AG04450 (cell line): ENCODE data around the gene EYA3. TPM values are rescaled to one million over a fixed set of nuclear protein-coding genes. Genes with fewer than 3 reads are reported as not detected.

Source experiments
- CTCF ChIA-PET: fragments of 300-600, 350-600 bp; formaldehyde crosslinking; extraction: SDS; loops from one replicate; lab custom pipeline; 2022; ENCODE audit warnings: antibody characterized with exemption, inconsistent platforms; lab: Charles Lee
- POLR2A ChIA-PET: fragments of 350-600 bp; formaldehyde crosslinking; extraction: SDS; loops from one replicate; lab custom pipeline; 2021; ENCODE audit warnings: antibody characterized with exemption, inconsistent platforms; lab: Yijun Ruan, JAX
- DNase-seq: peaks from one replicate; pipeline ENCODE4 v3.0.0-alpha.2; 2011; ENCODE audit warnings: low read depth, low spot score
- H3K27ac ChIP-seq: one replicate; pipeline ENCODE4 v1.5.1; 2012; ENCODE audit warnings: low read depth, low read length, control low read depth
- H3K27me3 ChIP-seq: one replicate; pipeline ENCODE4 v1.6.0; 2012; ENCODE audit warnings: low read length; ENCODE audit not compliant: control insufficient read depth, insufficient read depth
- H3K4me3 ChIP-seq: 2 replicates; pipeline ENCODE4 v1.5.1; 2011; ENCODE audit warnings: mild to moderate bottlenecking, low read depth, low read length, control low read depth
- H3K9me3 ChIP-seq: 2 replicates; pipeline ENCODE4 v1.5.1; 2012; ENCODE audit warnings: low read length; ENCODE audit not compliant: control insufficient read depth, insufficient read depth
- polyA plus RNA-seq: library from polyadenylated mRNA; depleted of rRNA; stranded (reverse); fragments of >200 nt; gene quantifications from 2 replicates; pipeline ENCODE4 v1.2.3, GENCODE V29; 2011
- TF ChIP-seq, protein P1 (sequence below): IDR thresholded peaks from 2 replicates; pipeline ENCODE4 v1.5.1; 2011; ENCODE audit warnings: low read depth, low read length, control low read depth, inconsistent platforms

EYA3 gene
- polyA plus RNA-seq, 1 experiment = 17.0 TPM

DNA sequence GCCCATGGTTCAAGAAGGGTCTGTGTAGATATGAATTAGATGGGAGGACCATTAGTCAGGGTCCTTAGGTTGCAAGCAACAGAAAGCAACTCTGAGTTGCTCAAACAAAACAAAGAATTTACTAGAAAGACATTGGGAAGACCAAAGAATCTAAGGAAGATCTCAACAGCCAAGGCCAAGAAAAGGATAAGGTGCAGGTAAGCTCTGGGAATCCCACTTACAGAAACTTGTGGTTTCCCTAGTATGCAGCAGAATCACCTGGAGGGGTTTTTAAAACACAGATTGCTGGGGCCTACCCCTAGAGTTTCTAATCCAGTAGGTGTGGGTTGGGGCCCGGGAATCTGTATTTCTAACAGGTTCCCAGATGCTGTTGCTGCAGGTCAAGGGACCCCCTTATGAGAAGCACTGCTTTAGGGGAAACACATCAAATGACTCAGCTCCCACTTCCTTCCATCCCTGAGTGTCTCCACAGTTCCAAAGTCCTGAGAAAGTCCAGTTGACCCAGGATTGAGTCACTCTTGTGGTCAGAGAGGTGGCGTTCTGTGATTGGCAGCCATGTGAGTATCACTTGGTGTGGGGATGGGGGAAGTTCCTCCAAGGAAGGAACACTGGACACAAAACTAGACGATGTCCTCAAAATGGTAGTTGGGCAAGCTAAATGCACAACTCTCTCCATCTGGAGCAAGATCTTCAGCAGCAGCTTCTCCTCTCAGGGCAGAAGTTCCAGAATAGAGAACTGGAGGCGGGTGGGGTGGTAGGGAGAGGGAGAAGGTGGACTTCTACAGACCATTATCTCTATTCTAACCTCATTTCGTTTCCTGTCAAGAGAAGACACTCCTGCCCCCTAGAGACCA is 24.2 kb upstream of the EYA3 start:
- Histone ChIP-seq H3K4me3 (no peak overlapping the region), H3K27ac (peak overlapping the region; percentile 34), H3K9me3 (no peaks in the 10 kb centered on the region), H3K27me3 (no peaks in the 10 kb centered on the region)
- ChIA-PET CTCF (interaction anchor here (1.0 to 2.1 kb wide), 4 partner anchors 20 to 43 kb away, joined by 4 to 5 read pairs (median 4); no protein-coding TSS in a partner anchor), POLR2A (no interaction called here)
- DNase-seq = no peak
- TF ChIP-seq, protein P1, sequence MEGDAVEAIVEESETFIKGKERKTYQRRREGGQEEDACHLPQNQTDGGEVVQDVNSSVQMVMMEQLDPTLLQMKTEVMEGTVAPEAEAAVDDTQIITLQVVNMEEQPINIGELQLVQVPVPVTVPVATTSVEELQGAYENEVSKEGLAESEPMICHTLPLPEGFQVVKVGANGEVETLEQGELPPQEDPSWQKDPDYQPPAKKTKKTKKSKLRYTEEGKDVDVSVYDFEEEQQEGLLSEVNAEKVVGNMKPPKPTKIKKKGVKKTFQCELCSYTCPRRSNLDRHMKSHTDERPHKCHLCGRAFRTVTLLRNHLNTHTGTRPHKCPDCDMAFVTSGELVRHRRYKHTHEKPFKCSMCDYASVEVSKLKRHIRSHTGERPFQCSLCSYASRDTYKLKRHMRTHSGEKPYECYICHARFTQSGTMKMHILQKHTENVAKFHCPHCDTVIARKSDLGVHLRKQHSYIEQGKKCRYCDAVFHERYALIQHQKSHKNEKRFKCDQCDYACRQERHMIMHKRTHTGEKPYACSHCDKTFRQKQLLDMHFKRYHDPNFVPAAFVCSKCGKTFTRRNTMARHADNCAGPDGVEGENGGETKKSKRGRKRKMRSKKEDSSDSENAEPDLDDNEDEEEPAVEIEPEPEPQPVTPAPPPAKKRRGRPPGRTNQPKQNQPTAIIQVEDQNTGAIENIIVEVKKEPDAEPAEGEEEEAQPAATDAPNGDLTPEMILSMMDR = 0 out of 2 replicates have a peak, but pooled peaks have one; percentile 40

DNA sequence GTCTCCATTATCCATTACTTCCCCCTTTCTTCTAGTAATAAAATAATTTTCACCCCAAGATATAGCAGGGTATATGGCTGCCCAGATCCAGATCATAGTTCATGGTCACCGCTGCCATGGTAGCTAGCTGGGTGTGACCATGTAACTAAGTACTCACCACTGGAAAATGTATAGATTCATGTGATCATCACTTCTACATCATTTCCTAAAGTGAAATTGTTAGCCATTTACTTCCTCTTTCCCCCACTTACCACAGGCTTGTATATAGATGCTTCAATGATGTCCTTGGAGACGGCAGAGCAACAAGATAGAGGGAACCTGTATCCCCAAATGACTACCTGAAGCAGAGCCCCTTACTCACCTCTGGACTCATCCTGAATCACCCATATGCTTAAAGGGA is 22.7 kb upstream of the EYA3 start:
- Histone ChIP-seq H3K4me3 (no peak overlapping the region), H3K9me3 (no peaks in the 10 kb centered on the region), H3K27me3 (no peaks in the 10 kb centered on the region), H3K27ac (no peak overlapping the region)
- ChIA-PET CTCF (interaction anchor here (1.3 to 1.6 kb wide), 2 partner anchors 20 to 21 kb away, joined by 5 read pairs; no protein-coding TSS in a partner anchor), POLR2A (no interaction called here)
- DNase-seq = no peak
- TF ChIP-seq, protein P1 = no peak

DNA sequence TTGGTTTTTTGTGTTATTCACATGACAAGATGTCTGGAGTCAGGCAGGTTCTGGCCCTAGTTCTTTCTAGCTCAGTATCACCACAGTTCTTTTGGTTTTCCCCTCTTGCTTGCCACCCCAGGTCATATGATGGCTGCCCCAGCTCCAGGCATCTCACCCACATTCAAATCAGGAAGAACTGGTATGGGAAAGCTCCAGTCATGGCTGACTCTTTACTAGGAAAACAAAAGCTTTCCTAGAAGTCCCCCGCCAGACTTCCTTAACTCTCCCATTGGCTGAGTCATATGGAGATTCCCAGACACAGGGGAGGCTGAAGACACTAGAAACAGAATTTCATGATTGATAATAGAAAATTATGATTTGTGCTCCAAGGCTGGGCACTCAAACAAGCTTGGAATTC is 22.1 kb upstream of the EYA3 start:
- Histone ChIP-seq H3K9me3 (no peaks in the 10 kb centered on the region), H3K4me3 (no peak overlapping the region), H3K27ac (no peak overlapping the region), H3K27me3 (no peaks in the 10 kb centered on the region)
- ChIA-PET CTCF (interaction anchor here (1.3 kb wide), 1 partner anchor 19 kb away, joined by 5 read pairs; no protein-coding TSS in a partner anchor), POLR2A (interaction anchor here (0.5 kb wide), 1 partner anchor 63 kb away, joined by 9 read pairs; no protein-coding TSS in a partner anchor)
- TF ChIP-seq, protein P1 = no peak
- DNase-seq = no peak

DNA sequence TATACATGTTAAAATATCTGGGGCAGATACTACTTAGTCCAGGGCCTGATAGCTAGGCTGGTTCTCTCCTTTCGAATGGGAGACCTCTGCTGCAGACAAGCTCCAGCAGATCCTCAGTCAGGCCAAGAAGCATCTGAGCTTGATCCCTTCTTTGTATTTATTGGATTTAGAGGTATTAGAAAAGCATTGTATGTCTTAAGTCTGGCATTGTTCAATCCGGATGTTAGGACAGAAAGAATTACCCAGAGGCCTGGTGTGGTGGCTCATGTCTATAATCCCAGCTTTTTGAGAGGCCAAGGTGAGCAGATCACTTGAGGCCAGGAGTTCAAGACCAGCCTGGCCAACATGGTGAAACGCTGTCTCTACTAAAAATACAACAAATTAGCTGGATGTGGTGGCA is 21.2 kb upstream of the EYA3 start:
- TF ChIP-seq, protein P1 = no peak
- no peak overlapping the region for H3K4me3 ChIP-seq
- ChIA-PET CTCF (interaction anchor here (0.6 to 0.7 kb wide), 2 partner anchors 20 to 64 kb away, joined by 3 to 5 read pairs; no protein-coding TSS in a partner anchor), POLR2A (no interaction called here)
- H3K9me3 ChIP-seq = no peaks in the 10 kb centered on the region
- H3K27ac ChIP-seq = no peak overlapping the region
- DNase-seq = no peak
- H3K27me3 ChIP-seq = no peaks in the 10 kb centered on the region

DNA sequence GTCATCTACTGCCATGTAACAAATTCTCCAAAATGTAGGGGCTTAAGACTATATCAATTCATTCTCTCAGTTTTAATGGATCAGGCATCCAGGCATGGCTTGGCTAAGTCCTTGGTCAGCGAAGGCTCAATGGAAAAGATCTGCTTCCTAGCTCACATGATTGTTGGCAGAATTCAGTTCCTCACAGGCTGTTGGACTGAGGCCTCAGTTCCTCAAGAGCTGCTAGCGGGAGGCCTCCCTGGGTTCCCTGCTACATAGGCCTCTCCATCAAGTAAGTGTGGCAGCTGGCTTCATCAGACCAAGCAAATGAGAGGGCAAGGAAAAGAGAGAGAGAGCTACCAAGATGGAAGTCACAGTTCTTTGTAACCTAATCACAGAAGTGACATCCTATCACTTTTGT is 19.6 kb upstream of the EYA3 start:
- Histone ChIP-seq H3K27ac (no peak overlapping the region), H3K27me3 (no peaks in the 10 kb centered on the region), H3K4me3 (no peak overlapping the region), H3K9me3 (no peaks in the 10 kb centered on the region)
- TF ChIP-seq, protein P1 = no peak
- no peak for DNase-seq
- ChIA-PET POLR2A (no interaction called here), CTCF (interaction anchor here (0.6 kb wide), 1 partner anchor 113 kb away, joined by 7 read pairs; no protein-coding TSS in a partner anchor)
